Endothelial cell of umbilical vein (primary cell): Measurements from ENCODE around the gene NBPF11. TPM values are rescaled to one million over a fixed set of nuclear protein-coding genes. Genes with fewer than 3 reads are reported as not detected.

Source experiments
- BruUV-seq: library from RNA; stranded (reverse); fragments of 400-500 nt; replicated peaks from 2 replicates; lab custom pipeline; 2021; lab: Mats Ljungman, UMichigan
- CTCF ChIA-PET: fragments of 300-600, 350-600 bp; sonication (Branson Sonifier 250); formaldehyde crosslinking; loops from one replicate; lab custom pipeline; 2021; ENCODE audit warnings: antibody characterized with exemption, inconsistent platforms; lab: Charles Lee
- POLR2A ChIA-PET: fragments of 300-600, 350-600 bp; sonication (Branson Sonifier 250); formaldehyde crosslinking; loops from one replicate; lab custom pipeline; 2021; ENCODE audit warnings: antibody characterized with exemption, inconsistent platforms; lab: Charles Lee
- DNase-seq: peaks from one replicate; pipeline ENCODE4 v3.0.0-alpha.2; 2011; ENCODE audit warnings: low read depth, low spot score
- FAIRE-seq: peaks from 2 replicates; lab custom pipeline; 2011; peaks lifted over from hg19 to GRCh38; lab: Jason Lieb, UNC
- H2AFZ ChIP-seq: 2 replicates; pipeline ENCODE4 v1.6.0; 2012; ENCODE audit warnings: low read depth, low read length, control low read depth, inconsistent platforms
- H3K27ac ChIP-seq: 2 replicates; pipeline ENCODE4 v1.5.1; 2011; ENCODE audit warnings: low read depth, mild to moderate bottlenecking, control low read depth, low read length, moderate library complexity; ENCODE audit not compliant: insufficient read depth
- H3K27me3 ChIP-seq, 2 experiments: 2 replicates each; pipeline versions ENCODE4 v1.6.0 to v1.6.1; 2011; ENCODE audit warnings: low read length in 2 of 2, mixed read lengths in 1 of 2; ENCODE audit not compliant: control insufficient read depth in 2 of 2, insufficient read depth in 2 of 2
- H3K36me3 ChIP-seq, 2 experiments: 2 replicates in 1 of 2; 3 replicates in 1 of 2; pipeline ENCODE4 v1.5.1; 2011; ENCODE audit warnings: low read length in 2 of 2, mild to moderate bottlenecking in 1 of 2, moderate library complexity in 1 of 2; ENCODE audit not compliant: control insufficient read depth in 2 of 2, insufficient read depth in 2 of 2; ENCODE audit errors: extremely low read depth in 1 of 2
- H3K4me1 ChIP-seq: 3 replicates; pipeline ENCODE4 v1.5.1; 2011; ENCODE audit warnings: mild to moderate bottlenecking, low read length; ENCODE audit not compliant: control insufficient read depth, insufficient read depth; ENCODE audit errors: extremely low read depth
- H3K4me2 ChIP-seq: 2 replicates; pipeline ENCODE4 v1.6.1; 2011; ENCODE audit warnings: low read length, control low read depth, mixed read lengths; ENCODE audit not compliant: insufficient read depth
- H3K4me3 ChIP-seq, 3 experiments: fragments of 200-600 bp in 1 of 3; sonication (generic), shearing (Covaris generic) in 1 of 3; replicated peaks in 1 of 3; 2 replicates each; pipeline ENCODE4 v1.5.1; 2011 to 2016; ENCODE audit warnings: control low read depth in 3 of 3, low read length in 3 of 3, mild to moderate bottlenecking in 2 of 3, inconsistent platforms in 1 of 3, low read depth in 1 of 3, moderate library complexity in 1 of 3; ENCODE audit not compliant: insufficient read depth in 1 of 3
- H3K79me2 ChIP-seq: 2 replicates; pipeline ENCODE4 v1.6.0; 2012; ENCODE audit warnings: low read length, inconsistent platforms; ENCODE audit not compliant: control insufficient read depth, insufficient read depth
- H3K9ac ChIP-seq: replicated peaks from 2 replicates; pipeline ENCODE3; 2011; ENCODE audit warnings: low read length, control low read depth; ENCODE audit not compliant: insufficient read depth; ENCODE audit errors: extremely low read depth
- H3K9me1 ChIP-seq: replicated peaks from 3 replicates; pipeline ENCODE4 v1.6.0; 2011; ENCODE audit warnings: mild to moderate bottlenecking, low read length; ENCODE audit not compliant: control insufficient read depth, insufficient read depth; ENCODE audit errors: extremely low read depth
- H3K9me3 ChIP-seq: replicated peaks from 2 replicates; pipeline ENCODE4 v1.5.1; 2012; ENCODE audit warnings: low read length, inconsistent platforms; ENCODE audit not compliant: control insufficient read depth, insufficient read depth
- H4K20me1 ChIP-seq: replicated peaks from 2 replicates; pipeline ENCODE3; 2011; ENCODE audit warnings: mild to moderate bottlenecking, low read length; ENCODE audit not compliant: control insufficient read depth, insufficient read depth; ENCODE audit errors: extremely low read depth
- CTCF ChIP-seq, 2 donors: IDR thresholded peaks; 1 replicate in 1 of 2; 2 replicates in 1 of 2; pipeline ENCODE4 v1.5.1; 2011; ENCODE audit warnings: low read length in 2 of 2, mild to moderate bottlenecking in 2 of 2, moderate library complexity in 2 of 2, control low read depth in 1 of 2, inconsistent platforms in 1 of 2, low read depth in 1 of 2; ENCODE audit not compliant: insufficient read depth in 1 of 2; ENCODE audit errors: extremely low read depth in 1 of 2
- EZH2 ChIP-seq: IDR thresholded peaks from 2 replicates; pipeline ENCODE4 v1.6.1; 2012; ENCODE audit warnings: borderline replicate concordance, low read depth, mild to moderate bottlenecking, moderate library complexity, low read length, inconsistent platforms; ENCODE audit not compliant: severe bottlenecking
- FOS ChIP-seq: IDR thresholded peaks from 2 replicates; pipeline ENCODE4 v1.6.1; 2011; ENCODE audit warnings: mild to moderate bottlenecking, low read length, moderate library complexity, borderline replicate concordance; ENCODE audit not compliant: insufficient read depth
- GATA2 ChIP-seq: IDR thresholded peaks from 2 replicates; pipeline ENCODE4 v1.7.0; 2011; ENCODE audit warnings: low read depth, mild to moderate bottlenecking, moderate library complexity, mixed read lengths, low read length; ENCODE audit not compliant: insufficient read length, insufficient read depth
- JUN ChIP-seq: IDR thresholded peaks from 2 replicates; pipeline ENCODE4 v1.6.1; 2011; ENCODE audit warnings: borderline replicate concordance, low read depth; ENCODE audit not compliant: insufficient read length, insufficient read depth
- MYC ChIP-seq: IDR thresholded peaks from one replicate; pipeline ENCODE4 v1.6.1; 2011; ENCODE audit warnings: mild to moderate bottlenecking, low read depth, low read length
- POLR2A ChIP-seq: IDR thresholded peaks from 2 replicates; pipeline ENCODE4 v1.6.1; 2012; ENCODE audit warnings: low read depth, mild to moderate bottlenecking, control low read depth, low read length
- POLR2AphosphoS5 ChIP-seq: IDR thresholded peaks from 2 replicates; pipeline ENCODE4 v1.6.1; 2012; ENCODE audit warnings: low read depth, mild to moderate bottlenecking, control low read depth, low read length, moderate library complexity; ENCODE audit not compliant: insufficient read depth
- dilution Hi-C: fragments of 300-500 bp; cut with MboI; formaldehyde crosslinking; loops from one replicate; pipeline ENCODE4 v1.15.0; 2019; ENCODE audit warnings: low sequenced_read_pairs; ENCODE audit not compliant: extremely low pct_ligation_motif_present
- intact Hi-C: fragments of 100-400 bp; cut with micrococcal nuclease; formaldehyde crosslinking; loops from one replicate; pipeline ENCODE4 v1.10.0; 2022
- polyA plus RNA-seq, 4 experiments: library from polyadenylated mRNA; depleted of rRNA in 3 of 4; stranded (reverse) in 3 of 4; unstranded in 1 of 4; fragments of >200 nt; gene quantifications; 2 replicates each; pipeline versions ENCODE4 v1.2.1 to v1.2.3, GENCODE V29; 2011 to 2012; ENCODE audit warnings: missing spikeins in 1 of 4
- total RNA-seq: library from RNA; stranded (reverse); gene quantifications from 2 replicates; pipeline ENCODE4 v1.2.3, GENCODE V29; 2021
- TF ChIP-seq, protein P1 (sequence below): IDR thresholded peaks from 2 replicates; pipeline ENCODE4 v1.6.1; 2011; ENCODE audit not compliant: insufficient read depth, insufficient read length

The NBPF11 gene
- total and polyA plus RNA-seq, 2 donors (not counting 3 experiments of a cell fraction or from before 2014, with no cell fraction given) = 10.3 to 11.0 TPM

DNA sequence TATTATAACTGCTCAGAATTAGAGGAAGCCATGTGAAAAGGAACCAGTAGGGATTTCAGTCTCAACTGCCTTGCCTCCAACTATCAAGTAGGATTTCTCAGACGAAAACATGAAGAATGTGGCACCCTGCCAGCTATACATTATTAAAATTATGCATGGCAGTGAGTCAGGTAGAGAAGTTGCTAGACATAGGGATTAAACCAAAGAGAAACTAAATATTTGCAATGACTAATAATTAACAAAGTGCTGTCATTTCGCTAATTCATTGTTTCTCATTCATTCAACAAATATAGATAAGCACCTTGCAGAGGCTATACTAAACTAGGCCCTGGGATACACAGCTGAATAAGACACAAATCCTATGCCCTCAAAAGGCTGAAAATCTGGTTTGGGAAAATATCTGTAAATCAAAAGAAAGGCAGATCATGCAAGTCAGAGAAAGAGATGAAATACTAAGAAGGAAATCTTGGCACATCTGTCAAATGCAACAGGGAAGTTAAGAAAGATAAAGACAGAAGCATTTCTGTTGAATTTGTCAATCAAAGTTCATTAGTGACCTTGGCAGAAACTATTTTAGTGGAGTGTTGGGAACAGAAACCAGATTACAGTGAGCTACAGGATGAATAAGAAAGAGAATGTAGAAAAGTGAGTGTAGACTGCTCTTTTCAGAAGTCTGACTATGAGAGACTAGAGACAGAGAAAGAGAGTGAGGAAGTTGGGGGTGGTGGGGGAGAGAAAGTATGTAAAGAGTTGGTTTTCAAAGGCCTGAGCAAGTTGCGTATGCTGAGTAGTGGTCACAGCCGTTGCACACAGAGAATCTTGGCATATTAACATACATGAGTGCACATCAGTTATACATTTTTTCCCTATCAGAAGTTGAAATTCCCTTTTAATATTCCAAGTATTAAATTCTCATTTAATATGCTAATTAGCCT, 14.7 kb upstream of the NBPF11 start:
- POLR2A ChIA-PET = no interaction called here
- TF ChIP-seq JUN (no peak), MYC (no peak), CTCF (IDR thresholded peaks at IDR 0.05; ENCODE audit: extremely low read depth in 1 of 2, insufficient read depth in 1 of 2, low read depth in 1 of 2, low read length in 2 of 2) (no peak), POLR2A (no peak), EZH2 (no peak), FOS (no peak), POLR2AphosphoS5 (no peak), GATA2 (no peak)
- TF ChIP-seq, protein P1, sequence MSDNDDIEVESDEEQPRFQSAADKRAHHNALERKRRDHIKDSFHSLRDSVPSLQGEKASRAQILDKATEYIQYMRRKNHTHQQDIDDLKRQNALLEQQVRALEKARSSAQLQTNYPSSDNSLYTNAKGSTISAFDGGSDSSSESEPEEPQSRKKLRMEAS = no peak
- dilution Hi-C loops (no loop called here), intact Hi-C loops (no loop called here)
- Histone ChIP-seq H3K9me1 (no peaks in the 10 kb centered on the region), H3K27ac (no peak overlapping the region), H3K4me2 (no peak overlapping the region), H3K79me2 (no peaks in the 10 kb centered on the region), H3K4me3 (no peak overlapping the region), H4K20me1 (no peaks in the 10 kb centered on the region), H3K4me1 (no peaks in the 10 kb centered on the region), H3K36me3 (no peaks in the 10 kb centered on the region), H2AFZ (no peak overlapping the region), H3K9ac (no peak overlapping the region), H3K9me3 (no peaks in the 10 kb centered on the region), H3K27me3 (peaks cover 12 to 27% of the 10 kb centered on the region in 2 experiments)
- no TSS peak for BruUV-seq
- no peak for FAIRE-seq
- no peak for DNase-seq
- CTCF ChIA-PET = no interaction called here
